WTC11 (cell line): ENCODE measurements around the gene BICRA. TPM values are rescaled to one million over a fixed set of nuclear protein-coding genes. Genes with fewer than 3 reads are reported as not detected.

ENCODE experiments used
- ATAC-seq: fragments of 200-7000 bp; cut with Tn5 transposase; 2 replicates; pipeline ENCODE4 v1.10.0; 2021; ENCODE audit warnings: mild to moderate bottlenecking, moderate library complexity
- CTCF ChIA-PET: fragments of 300-600 bp; sonication (Branson Sonifier 250); formaldehyde crosslinking; loops from one replicate; lab custom pipeline; 2021; ENCODE audit warnings: antibody characterized with exemption; lab: Charles Lee
- POLR2A ChIA-PET: fragments of 350-600 bp; sonication (Branson Sonifier 250); formaldehyde crosslinking; loops from one replicate; lab custom pipeline; 2021; ENCODE audit warnings: antibody characterized with exemption; lab: Charles Lee
- DNase-seq: peaks from one replicate; pipeline ENCODE4 v3.0.0; 2021; ENCODE audit warnings: low spot score
- H3K27ac Mint-ChIP-seq: 2 replicates; pipeline ENCODE4 v1.8.0; 2021; ENCODE audit warnings: mixed read lengths
- H3K27me3 Mint-ChIP-seq: 2 replicates; pipeline ENCODE4 v1.8.0; 2021; ENCODE audit warnings: low read depth, mild to moderate bottlenecking, moderate library complexity, mixed read lengths
- H3K36me3 Mint-ChIP-seq: 2 replicates; pipeline ENCODE4 v1.8.0; 2021; ENCODE audit warnings: mixed read lengths
- H3K4me1 Mint-ChIP-seq: 2 replicates; pipeline ENCODE4 v1.8.0; 2022; ENCODE audit warnings: mixed read lengths
- H3K4me3 Mint-ChIP-seq: 2 replicates; pipeline ENCODE4 v1.8.0; 2021; ENCODE audit warnings: mild to moderate bottlenecking, moderate library complexity, mixed read lengths
- H3K9me3 Mint-ChIP-seq: 2 replicates; pipeline ENCODE4 v1.8.0; 2021; ENCODE audit warnings: mixed read lengths
- ELF4 ChIP-seq: sonication (generic); formaldehyde crosslinking; IDR thresholded peaks from 2 replicates; pipeline ENCODE4 v1.8.1; 2022; ENCODE audit warnings: low read depth, mild to moderate bottlenecking, moderate library complexity, missing genetic modification reagents
- FOXK1 ChIP-seq: sonication (generic); formaldehyde crosslinking; IDR thresholded peaks from 2 replicates; pipeline ENCODE4 v1.8.0; 2022; ENCODE audit warnings: mild to moderate bottlenecking, moderate library complexity, missing genetic modification reagents
- KAT7 ChIP-seq: sonication (generic); formaldehyde crosslinking; IDR thresholded peaks from 2 replicates; pipeline ENCODE4 v1.8.1; 2023; ENCODE audit warnings: missing genetic modification reagents, mild to moderate bottlenecking, borderline replicate concordance
- NFYB ChIP-seq: sonication (generic); formaldehyde crosslinking; conservative IDR thresholded peaks from 2 replicates; pipeline ENCODE4 v1.8.0; 2022; ENCODE audit warnings: low read depth, missing genetic modification reagents
- NR2C2 ChIP-seq: sonication (generic); formaldehyde crosslinking; IDR thresholded peaks from 2 replicates; pipeline ENCODE4 v1.8.0; 2022; ENCODE audit warnings: mild to moderate bottlenecking, missing genetic modification reagents
- OVOL2 ChIP-seq: fragments of 250-450 bp; sonication (Bioruptor Pico); IDR thresholded peaks from 2 replicates; pipeline ENCODE4 v1.9.0; 2021; ENCODE audit warnings: mild to moderate bottlenecking, borderline replicate concordance
- PRRX2 ChIP-seq: fragments of 250-450 bp; sonication (Bioruptor Pico); IDR thresholded peaks from 2 replicates; pipeline ENCODE4 v1.8.0; 2021; ENCODE audit warnings: mild to moderate bottlenecking
- RORB ChIP-seq: fragments of 250-450 bp; sonication (Bioruptor Pico); IDR thresholded peaks from 2 replicates; pipeline ENCODE4 v1.9.0; 2021; ENCODE audit warnings: mild to moderate bottlenecking
- SMAD3 ChIP-seq: sonication (generic); formaldehyde crosslinking; IDR thresholded peaks from 2 replicates; pipeline ENCODE4 v1.8.0; 2022; ENCODE audit warnings: missing genetic modification reagents, mild to moderate bottlenecking, borderline replicate concordance
- SP1 ChIP-seq: sonication (generic); formaldehyde crosslinking; conservative IDR thresholded peaks from 2 replicates; pipeline ENCODE4 v1.8.1; 2022; ENCODE audit warnings: missing genetic modification reagents
- TP53 ChIP-seq: sonication (generic); formaldehyde crosslinking; IDR thresholded peaks from 2 replicates; pipeline ENCODE4 v1.8.1; 2023; ENCODE audit warnings: mild to moderate bottlenecking, missing genetic modification reagents
- ZBTB21 ChIP-seq: sonication (generic); formaldehyde crosslinking; IDR thresholded peaks from 2 replicates; pipeline ENCODE4 v1.8.1; 2023; ENCODE audit warnings: mild to moderate bottlenecking, missing genetic modification reagents, borderline replicate concordance
- ZNF671 ChIP-seq: fragments of 250-450 bp; sonication (Bioruptor Pico); IDR thresholded peaks from 2 replicates; pipeline ENCODE4 v1.8.0; 2021; ENCODE audit warnings: mild to moderate bottlenecking
- total RNA-seq: library from RNA; stranded (reverse); gene quantifications from 3 replicates; pipeline ENCODE4 v1.2.3, GENCODE V29; 2021
- TF ChIP-seq, protein P1 (sequence below): sonication (generic); formaldehyde crosslinking; IDR thresholded peaks from 2 replicates; pipeline ENCODE4 v1.8.1; 2023; ENCODE audit warnings: mild to moderate bottlenecking, missing genetic modification reagents, borderline replicate concordance
- TF ChIP-seq, protein P2 (sequence below): fragments of 250-450 bp; sonication (Bioruptor Pico); IDR thresholded peaks from 2 replicates; pipeline ENCODE4 v1.9.0; 2021; ENCODE audit warnings: mild to moderate bottlenecking, borderline replicate concordance
- TF ChIP-seq, protein P3 (sequence below): sonication (generic); formaldehyde crosslinking; IDR thresholded peaks from 2 replicates; pipeline ENCODE4 v1.8.1; 2023; ENCODE audit warnings: mild to moderate bottlenecking, missing genetic modification reagents
- TF ChIP-seq, protein P4 (sequence below): sonication (generic); formaldehyde crosslinking; IDR thresholded peaks from 2 replicates; pipeline ENCODE4 v1.8.1; 2022; ENCODE audit warnings: mild to moderate bottlenecking, moderate library complexity, missing genetic modification reagents

The BICRA gene
- total RNA-seq, 1 experiment from 2014 or later, result 30.3 TPM

DNA sequence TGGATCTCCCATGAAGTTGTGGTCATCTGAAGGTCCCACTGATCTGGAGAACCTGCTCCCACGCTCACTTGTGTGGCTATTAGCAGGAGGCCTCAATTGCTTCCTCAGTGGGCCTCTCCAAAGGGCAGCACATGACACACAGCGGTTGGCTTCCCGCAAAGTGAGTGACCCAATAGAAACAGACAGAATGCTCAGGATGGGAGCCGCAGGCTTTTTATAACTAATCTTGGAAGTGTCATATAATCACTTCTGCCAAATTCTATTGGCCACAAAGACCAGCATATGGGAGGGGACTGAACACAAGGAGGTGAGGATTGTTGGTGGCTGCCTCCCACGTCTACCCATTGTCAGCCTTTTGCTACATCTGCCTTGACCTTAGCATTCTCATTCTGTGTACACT is 82.2 kb downstream of the BICRA start:
- Mint-ChIP-seq H3K36me3 (peaks cover 24% of the 10 kb centered on the region), H3K9me3 (peaks cover 7% of the 10 kb centered on the region), H3K4me1 (no peaks in the 10 kb centered on the region), H3K4me3 (no peak overlapping the region), H3K27me3 (no peaks in the 10 kb centered on the region), H3K27ac (no peak overlapping the region)
- ChIA-PET CTCF (interaction anchor here (2.3 kb wide), 1 partner anchor 22 kb away, joined by 6 read pairs; the partner anchor contains the start of gene EHD2), POLR2A (interaction anchor here (0.6 kb wide), 1 partner anchor 262 kb away, joined by 3 read pairs; no protein-coding TSS in a partner anchor)
- no peak for DNase-seq
- TF ChIP-seq, protein P1, sequence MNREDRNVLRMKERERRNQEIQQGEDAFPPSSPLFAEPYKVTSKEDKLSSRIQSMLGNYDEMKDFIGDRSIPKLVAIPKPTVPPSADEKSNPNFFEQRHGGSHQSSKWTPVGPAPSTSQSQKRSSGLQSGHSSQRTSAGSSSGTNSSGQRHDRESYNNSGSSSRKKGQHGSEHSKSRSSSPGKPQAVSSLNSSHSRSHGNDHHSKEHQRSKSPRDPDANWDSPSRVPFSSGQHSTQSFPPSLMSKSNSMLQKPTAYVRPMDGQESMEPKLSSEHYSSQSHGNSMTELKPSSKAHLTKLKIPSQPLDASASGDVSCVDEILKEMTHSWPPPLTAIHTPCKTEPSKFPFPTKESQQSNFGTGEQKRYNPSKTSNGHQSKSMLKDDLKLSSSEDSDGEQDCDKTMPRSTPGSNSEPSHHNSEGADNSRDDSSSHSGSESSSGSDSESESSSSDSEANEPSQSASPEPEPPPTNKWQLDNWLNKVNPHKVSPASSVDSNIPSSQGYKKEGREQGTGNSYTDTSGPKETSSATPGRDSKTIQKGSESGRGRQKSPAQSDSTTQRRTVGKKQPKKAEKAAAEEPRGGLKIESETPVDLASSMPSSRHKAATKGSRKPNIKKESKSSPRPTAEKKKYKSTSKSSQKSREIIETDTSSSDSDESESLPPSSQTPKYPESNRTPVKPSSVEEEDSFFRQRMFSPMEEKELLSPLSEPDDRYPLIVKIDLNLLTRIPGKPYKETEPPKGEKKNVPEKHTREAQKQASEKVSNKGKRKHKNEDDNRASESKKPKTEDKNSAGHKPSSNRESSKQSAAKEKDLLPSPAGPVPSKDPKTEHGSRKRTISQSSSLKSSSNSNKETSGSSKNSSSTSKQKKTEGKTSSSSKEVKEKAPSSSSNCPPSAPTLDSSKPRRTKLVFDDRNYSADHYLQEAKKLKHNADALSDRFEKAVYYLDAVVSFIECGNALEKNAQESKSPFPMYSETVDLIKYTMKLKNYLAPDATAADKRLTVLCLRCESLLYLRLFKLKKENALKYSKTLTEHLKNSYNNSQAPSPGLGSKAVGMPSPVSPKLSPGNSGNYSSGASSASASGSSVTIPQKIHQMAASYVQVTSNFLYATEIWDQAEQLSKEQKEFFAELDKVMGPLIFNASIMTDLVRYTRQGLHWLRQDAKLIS (CRISPR knock-in tag), result no peak
- TF ChIP-seq FOXK1, result no peak
- TF ChIP-seq, protein P2, sequence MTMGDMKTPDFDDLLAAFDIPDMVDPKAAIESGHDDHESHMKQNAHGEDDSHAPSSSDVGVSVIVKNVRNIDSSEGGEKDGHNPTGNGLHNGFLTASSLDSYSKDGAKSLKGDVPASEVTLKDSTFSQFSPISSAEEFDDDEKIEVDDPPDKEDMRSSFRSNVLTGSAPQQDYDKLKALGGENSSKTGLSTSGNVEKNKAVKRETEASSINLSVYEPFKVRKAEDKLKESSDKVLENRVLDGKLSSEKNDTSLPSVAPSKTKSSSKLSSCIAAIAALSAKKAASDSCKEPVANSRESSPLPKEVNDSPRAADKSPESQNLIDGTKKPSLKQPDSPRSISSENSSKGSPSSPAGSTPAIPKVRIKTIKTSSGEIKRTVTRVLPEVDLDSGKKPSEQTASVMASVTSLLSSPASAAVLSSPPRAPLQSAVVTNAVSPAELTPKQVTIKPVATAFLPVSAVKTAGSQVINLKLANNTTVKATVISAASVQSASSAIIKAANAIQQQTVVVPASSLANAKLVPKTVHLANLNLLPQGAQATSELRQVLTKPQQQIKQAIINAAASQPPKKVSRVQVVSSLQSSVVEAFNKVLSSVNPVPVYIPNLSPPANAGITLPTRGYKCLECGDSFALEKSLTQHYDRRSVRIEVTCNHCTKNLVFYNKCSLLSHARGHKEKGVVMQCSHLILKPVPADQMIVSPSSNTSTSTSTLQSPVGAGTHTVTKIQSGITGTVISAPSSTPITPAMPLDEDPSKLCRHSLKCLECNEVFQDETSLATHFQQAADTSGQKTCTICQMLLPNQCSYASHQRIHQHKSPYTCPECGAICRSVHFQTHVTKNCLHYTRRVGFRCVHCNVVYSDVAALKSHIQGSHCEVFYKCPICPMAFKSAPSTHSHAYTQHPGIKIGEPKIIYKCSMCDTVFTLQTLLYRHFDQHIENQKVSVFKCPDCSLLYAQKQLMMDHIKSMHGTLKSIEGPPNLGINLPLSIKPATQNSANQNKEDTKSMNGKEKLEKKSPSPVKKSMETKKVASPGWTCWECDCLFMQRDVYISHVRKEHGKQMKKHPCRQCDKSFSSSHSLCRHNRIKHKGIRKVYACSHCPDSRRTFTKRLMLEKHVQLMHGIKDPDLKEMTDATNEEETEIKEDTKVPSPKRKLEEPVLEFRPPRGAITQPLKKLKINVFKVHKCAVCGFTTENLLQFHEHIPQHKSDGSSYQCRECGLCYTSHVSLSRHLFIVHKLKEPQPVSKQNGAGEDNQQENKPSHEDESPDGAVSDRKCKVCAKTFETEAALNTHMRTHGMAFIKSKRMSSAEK (CRISPR knock-in tag), result no peak
- TF ChIP-seq ZNF671 (CRISPR knock-in tag), result no peak
- no peak for TF ChIP-seq NR2C2 (CRISPR knock-in tag)
- TF ChIP-seq OVOL2, result no peak
- TF ChIP-seq SP1 (CRISPR knock-in tag), result no peak
- no peak for TF ChIP-seq ZBTB21
- TF ChIP-seq NFYB (CRISPR knock-in tag), result no peak
- TF ChIP-seq KAT7 (CRISPR knock-in tag), result no peak
- TF ChIP-seq ELF4 (CRISPR knock-in tag), result no peak
- no peak for TF ChIP-seq SMAD3
- TF ChIP-seq TP53 (CRISPR knock-in tag), result no peak
- TF ChIP-seq, protein P3, sequence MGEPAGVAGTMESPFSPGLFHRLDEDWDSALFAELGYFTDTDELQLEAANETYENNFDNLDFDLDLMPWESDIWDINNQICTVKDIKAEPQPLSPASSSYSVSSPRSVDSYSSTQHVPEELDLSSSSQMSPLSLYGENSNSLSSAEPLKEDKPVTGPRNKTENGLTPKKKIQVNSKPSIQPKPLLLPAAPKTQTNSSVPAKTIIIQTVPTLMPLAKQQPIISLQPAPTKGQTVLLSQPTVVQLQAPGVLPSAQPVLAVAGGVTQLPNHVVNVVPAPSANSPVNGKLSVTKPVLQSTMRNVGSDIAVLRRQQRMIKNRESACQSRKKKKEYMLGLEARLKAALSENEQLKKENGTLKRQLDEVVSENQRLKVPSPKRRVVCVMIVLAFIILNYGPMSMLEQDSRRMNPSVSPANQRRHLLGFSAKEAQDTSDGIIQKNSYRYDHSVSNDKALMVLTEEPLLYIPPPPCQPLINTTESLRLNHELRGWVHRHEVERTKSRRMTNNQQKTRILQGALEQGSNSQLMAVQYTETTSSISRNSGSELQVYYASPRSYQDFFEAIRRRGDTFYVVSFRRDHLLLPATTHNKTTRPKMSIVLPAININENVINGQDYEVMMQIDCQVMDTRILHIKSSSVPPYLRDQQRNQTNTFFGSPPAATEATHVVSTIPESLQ (CRISPR knock-in tag), result no peak
- TF ChIP-seq, protein P4, sequence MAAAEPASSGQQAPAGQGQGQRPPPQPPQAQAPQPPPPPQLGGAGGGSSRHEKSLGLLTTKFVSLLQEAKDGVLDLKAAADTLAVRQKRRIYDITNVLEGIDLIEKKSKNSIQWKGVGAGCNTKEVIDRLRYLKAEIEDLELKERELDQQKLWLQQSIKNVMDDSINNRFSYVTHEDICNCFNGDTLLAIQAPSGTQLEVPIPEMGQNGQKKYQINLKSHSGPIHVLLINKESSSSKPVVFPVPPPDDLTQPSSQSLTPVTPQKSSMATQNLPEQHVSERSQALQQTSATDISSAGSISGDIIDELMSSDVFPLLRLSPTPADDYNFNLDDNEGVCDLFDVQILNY, result no peak
- no peak for TF ChIP-seq PRRX2 (CRISPR knock-in tag)
- TF ChIP-seq RORB (CRISPR knock-in tag), result no peak
- no peak for ATAC-seq
